IPS DF 6.9 (cell line): ENCODE results near the gene GTF3C5.
"Not testable (repeated sequence)": the region's sequence is repeated elsewhere in the genome, so short reads cannot be mapped to it uniquely, and the experiment has no call there.

ENCODE experiments used
- DNase-seq: peaks from one replicate; pipeline ENCODE4 v3.0.0-alpha.2; 2013; ENCODE audit warnings: low read depth, low spot score
- H3K27ac ChIP-seq: one replicate; pipeline ENCODE4 v1.5.1; 2013; ENCODE audit warnings: low read length, control low read depth
- H3K27me3 ChIP-seq: 2 replicates; pipeline ENCODE4 v1.6.1; 2013; ENCODE audit warnings: mild to moderate bottlenecking, low read length; ENCODE audit not compliant: control insufficient read depth, insufficient read depth
- H3K36me3 ChIP-seq: 2 replicates; pipeline ENCODE4 v1.6.1; 2013; ENCODE audit warnings: low read length; ENCODE audit not compliant: control insufficient read depth, insufficient read depth
- H3K4me1 ChIP-seq: 2 replicates; pipeline ENCODE4 v1.6.1; 2013; ENCODE audit warnings: low read length; ENCODE audit not compliant: control insufficient read depth, insufficient read depth
- H3K4me3 ChIP-seq: 2 replicates; pipeline ENCODE4 v1.5.1; 2013; ENCODE audit warnings: mild to moderate bottlenecking, low read length
- H3K9me3 ChIP-seq: 2 replicates; pipeline ENCODE4 v1.6.1; 2013; ENCODE audit warnings: low read length, inconsistent platforms; ENCODE audit not compliant: control insufficient read depth, insufficient read depth
- WGBS: extraction: QIAGEN DNeasy Blood & Tissue Kit; methylation state at CpG from one replicate; pipeline ENCODE4 v1.1.7; 2013; ENCODE audit warnings: mixed read lengths, missing lambda C conversion rate; ENCODE audit not compliant: insufficient read length, insufficient coverage; 5-methylcytosine and 5-hydroxymethylcytosine counted together

Gene GTF3C5

DNA sequence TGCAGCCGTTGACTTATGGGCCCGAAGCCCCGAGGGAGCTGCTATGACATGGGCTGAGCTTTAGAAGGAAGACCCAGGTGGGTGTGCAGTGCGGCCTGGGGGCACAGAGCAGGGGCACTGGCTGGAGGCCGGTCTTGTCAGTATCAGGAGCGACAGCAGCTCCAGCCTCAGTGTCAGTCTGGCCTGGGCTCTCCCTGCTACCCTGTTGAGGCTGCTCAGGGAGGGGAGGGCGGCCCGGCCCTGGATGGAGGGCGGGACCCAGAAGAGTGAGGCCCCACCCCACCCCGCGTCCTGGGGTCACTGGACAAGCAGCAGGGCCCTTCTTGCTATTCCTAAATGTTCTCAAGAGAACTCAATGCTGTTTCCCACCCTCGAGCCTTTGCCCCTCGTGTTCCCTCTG lies 34.3 kb upstream of the GTF3C5 start:
- H3K36me3 ChIP-seq: no peaks in the 10 kb centered on the region
- no peak overlapping the region for H3K4me3 ChIP-seq
- DNase-seq: no peak
- no CpG with 5 or more reads among the region's 13 CpGs for whole genome bisulfite sequencing
- H3K9me3 ChIP-seq: no peaks in the 10 kb centered on the region
- peaks cover 4% of the 10 kb centered on the region; the same call in 1 of the 2 replicates for H3K4me1 ChIP-seq
- H3K27me3 ChIP-seq: no peaks in the 10 kb centered on the region
- no peak overlapping the region for H3K27ac ChIP-seq

DNA sequence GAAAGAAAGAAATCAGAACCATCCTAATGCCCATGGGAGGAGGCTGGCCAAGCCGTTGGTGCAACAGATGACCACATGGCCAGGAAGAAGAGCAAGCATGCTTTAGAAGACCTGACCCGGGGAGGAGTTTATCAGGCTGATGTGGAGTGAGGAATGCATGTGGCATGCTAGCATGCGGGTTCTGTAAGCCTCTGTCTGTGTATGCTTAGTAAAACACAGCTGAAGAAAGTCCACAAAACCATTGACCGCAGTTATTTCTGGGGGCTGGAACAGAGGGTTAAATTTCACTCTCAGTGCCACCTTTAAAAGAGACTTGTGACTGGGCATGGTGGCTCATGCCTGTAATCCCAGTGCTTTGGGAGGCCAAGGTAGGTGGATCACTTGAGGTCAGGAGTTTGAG lies 33.2 kb upstream of the GTF3C5 start:
- no peak for DNase-seq
- H3K4me1 ChIP-seq: peaks cover 4% of the 10 kb centered on the region; the same call in 1 of the 2 replicates
- no CpG with 5 or more reads among the region's 4 CpGs for WGBS
- H3K27ac ChIP-seq: no peak overlapping the region
- no peaks in the 10 kb centered on the region for H3K36me3 ChIP-seq
- no peaks in the 10 kb centered on the region for H3K9me3 ChIP-seq
- H3K27me3 ChIP-seq: peaks cover 2% of the 10 kb centered on the region; the same call in 1 of the 2 replicates
- no peak overlapping the region for H3K4me3 ChIP-seq

DNA sequence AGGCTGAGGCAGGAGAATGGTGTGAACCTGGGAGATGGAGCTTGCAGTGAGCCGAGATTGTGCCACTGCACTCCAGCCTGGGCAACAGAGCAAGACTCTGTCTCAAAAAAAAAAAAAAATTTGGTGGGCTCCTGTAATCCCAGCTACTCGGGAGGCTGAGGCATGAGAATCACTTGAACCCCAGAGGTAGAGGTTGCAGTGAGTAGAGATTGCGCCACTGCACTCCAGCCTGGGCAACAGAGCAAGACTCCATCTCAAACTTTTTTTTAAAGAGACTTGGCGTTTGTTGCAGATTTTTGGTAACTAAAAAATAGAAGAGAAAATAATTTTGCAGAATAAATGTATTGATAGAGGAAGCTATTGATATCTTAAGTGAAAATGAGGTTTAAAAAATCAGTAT lies 32.6 kb upstream of the GTF3C5 start:
- not testable (repeated sequence) for H3K27me3 ChIP-seq, H3K4me3 ChIP-seq, H3K4me1 ChIP-seq, H3K27ac ChIP-seq, DNase-seq, H3K9me3 ChIP-seq, H3K36me3 ChIP-seq
- WGBS: no CpG with 5 or more reads among the region's 4 CpGs

DNA sequence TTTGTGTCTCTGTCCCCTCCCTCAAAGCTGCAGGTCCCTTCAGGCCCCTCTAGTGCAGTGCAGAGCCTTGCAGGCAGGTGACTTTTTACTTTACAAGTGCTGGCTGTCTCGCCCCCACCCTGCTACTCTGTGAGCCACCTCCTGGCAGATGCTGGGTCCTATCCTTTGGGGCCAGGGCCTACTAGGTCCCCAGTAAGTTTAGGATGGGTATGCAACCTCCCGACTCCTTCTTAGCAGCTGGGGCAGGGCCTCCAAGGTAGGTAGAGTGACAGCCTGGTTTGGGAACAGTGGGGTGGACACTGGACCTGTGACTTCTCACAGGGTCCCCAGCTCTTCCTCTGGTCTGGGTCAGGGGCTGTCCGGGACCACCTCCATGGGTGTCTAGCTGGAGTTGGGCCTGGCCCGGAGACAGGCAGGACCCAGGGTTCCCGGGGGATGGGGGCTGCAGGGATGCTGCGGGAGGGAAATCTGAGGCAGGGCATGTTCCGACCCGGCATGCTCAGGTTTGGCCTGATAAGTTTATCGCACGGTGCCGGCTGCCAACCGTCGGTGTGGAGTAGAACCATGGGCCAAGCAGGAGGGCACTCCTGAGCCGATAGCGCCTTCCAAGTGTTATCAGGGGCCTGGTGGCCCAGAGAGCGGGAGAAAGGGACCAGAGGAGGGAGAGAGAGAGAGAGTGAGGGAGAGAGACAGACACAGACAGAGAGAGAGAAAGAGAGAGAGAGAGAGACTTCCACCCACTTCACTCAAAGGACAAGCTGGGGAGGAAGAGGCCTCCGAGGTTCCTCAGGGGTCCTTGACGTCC lies 31.8 kb upstream of the GTF3C5 start:
- H3K4me1 ChIP-seq: peaks cover 12% of the 10 kb centered on the region
- no peak for DNase-seq
- H3K4me3 ChIP-seq: no peak overlapping the region
- peaks cover 4% of the 10 kb centered on the region; the same call in 1 of the 2 replicates for H3K27me3 ChIP-seq
- no peaks in the 10 kb centered on the region for H3K9me3 ChIP-seq
- no peak overlapping the region for H3K27ac ChIP-seq
- WGBS: no CpG with 5 or more reads among the region's 18 CpGs
- H3K36me3 ChIP-seq: no peaks in the 10 kb centered on the region

DNA sequence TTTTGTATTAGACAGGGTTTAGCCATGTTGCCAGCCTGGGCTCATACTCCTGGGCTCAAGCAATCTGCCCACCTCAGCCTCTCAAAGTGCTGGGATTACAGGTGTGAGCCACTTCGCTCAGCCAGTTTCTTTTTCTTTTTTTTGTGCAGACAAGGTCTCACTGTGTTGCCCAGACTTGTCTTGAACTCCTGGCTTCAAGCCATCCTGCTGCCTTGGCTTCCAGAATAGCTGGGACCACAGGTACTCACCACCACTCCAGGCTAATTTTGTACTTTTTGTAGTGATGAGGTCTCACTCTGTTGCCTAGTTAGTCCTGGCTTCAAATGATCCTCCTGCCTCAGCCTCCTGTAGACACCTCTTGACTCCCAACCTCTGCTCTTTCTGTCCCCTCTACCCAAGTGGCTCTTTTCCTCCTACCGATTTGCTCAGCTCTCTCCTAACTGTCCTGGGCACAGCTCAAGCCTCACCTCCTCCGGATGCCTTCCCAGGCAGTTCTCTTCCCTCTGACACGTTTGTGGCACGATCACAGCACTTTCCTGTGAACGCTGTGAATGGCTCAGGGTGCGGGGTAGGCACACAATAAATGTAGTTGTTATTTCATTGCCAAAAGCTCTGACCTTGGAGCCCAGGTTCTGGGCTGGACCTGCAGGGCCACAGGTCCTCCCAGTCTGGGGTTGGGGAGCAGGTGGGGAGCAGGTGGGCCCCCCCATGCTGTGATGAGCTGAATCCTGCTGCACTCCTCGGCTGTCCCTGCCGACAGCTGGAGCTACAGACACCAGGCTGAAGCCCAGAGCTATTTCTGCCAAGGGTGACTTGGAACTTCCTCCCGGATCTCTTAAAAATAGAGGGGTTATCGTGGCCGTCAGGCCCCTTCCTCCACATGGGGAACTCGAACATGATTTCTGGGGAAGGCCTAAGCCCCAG lies 28.4 kb upstream of the GTF3C5 start:
- Histone ChIP-seq H3K4me3 (no peak overlapping the region), H3K4me1 (peaks cover 14% of the 10 kb centered on the region), H3K9me3 (no peaks in the 10 kb centered on the region), H3K36me3 (no peaks in the 10 kb centered on the region), H3K27ac (no peak overlapping the region), H3K27me3 (peaks cover 4% of the 10 kb centered on the region; the same call in 1 of the 2 replicates)
- no CpG with 5 or more reads among the region's 13 CpGs for WGBS
- DNase-seq: no peak

DNA sequence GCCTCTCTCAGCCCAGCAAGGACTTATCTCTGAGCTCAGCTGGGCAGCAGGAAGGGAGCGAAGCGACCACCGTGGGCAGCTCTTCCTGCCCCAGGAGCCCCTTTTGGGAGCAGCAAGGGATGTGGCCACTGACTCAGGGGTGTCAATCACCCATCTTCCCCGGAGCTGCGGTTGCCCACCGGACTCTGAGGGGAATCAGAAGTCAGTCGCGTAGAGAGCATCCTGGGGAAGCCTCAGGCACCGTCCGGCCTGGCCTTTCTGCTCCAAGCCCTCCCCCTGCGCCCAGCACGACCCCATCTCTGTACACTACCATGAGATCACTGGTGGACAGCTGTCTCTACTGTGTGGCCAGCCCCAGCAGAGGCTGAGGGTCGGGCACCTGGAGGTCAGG lies 27.7 kb upstream of the GTF3C5 start:
- H3K36me3 ChIP-seq: no peaks in the 10 kb centered on the region
- no peak overlapping the region for H3K4me3 ChIP-seq
- H3K27me3 ChIP-seq: peaks cover 4% of the 10 kb centered on the region; the same call in 1 of the 2 replicates
- no peaks in the 10 kb centered on the region for H3K9me3 ChIP-seq
- DNase-seq: no peak
- H3K27ac ChIP-seq: no peak overlapping the region
- no CpG with 5 or more reads among the region's 13 CpGs for WGBS
- peaks cover 14% of the 10 kb centered on the region for H3K4me1 ChIP-seq

DNA sequence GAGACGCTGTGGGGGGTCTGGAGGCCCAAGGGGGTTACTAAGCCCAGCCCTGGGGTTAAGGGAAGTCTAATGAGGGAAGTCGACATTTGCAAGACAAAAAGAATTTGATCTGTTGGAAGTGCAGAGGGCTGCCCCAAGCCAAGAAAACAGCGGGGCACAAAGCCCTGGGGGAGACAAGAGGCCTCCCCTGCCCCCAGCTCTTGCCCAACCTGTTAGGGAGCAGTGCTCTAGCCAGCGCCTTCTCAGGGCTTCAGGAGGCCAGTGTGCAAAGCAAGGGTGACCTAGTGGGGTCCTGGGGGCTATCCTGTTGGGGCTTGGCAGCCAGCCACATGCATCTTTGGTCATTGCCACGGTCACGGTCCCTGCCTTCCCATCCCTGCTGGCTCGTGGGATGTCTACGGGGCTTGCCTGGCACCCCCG lies 27.1 kb upstream of the GTF3C5 start:
- no peak for DNase-seq
- H3K27ac ChIP-seq: no peak overlapping the region

DNA sequence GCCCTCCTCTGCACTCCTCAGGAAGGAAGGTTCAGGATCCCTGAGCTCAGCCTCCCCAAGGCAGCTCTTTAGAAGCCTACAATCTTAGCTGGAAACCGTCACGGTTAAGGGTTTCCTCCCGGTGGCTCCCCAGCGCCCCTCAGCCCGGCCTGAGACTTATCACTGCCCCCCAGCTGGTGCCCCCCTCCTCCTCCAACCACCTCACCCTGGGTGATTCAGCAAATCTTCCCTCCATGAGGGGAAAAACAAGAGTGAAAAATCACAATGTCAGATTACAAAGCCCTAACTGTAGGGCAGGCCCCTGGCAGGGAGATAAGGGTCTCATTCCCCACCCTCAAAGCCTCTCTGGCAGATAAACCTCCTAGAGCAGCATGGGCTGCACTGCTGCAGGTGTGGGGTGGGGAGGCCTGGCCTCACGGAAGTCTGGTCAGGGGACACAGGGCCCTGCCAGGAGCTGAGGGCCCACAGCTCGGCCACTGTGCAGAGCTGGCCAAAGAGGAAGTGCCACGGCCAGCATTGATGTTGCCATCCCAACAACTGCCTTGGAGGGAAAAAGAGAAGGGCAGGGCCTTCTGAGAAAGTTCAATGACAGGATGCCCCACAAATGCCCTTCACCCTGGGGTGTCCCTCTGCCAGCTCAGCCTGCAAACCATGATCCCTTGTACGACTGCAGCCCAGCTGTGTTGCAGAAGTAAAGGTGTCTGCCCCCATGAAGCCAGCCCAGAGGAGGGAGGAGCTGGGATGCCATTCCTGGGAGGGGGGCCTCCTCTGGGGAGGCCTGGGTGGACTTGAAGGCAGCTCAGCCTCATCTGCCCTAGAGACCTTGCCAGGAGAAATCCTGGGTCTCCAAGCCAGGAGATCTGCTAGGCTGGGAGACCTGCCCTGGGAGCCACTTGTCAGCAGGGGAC lies 26.5 kb upstream of the GTF3C5 start:
- no peak overlapping the region for H3K27ac ChIP-seq
- WGBS: no CpG with 5 or more reads among the region's 9 CpGs
- H3K4me1 ChIP-seq: peaks cover 14% of the 10 kb centered on the region
- peaks cover 4% of the 10 kb centered on the region; the same call in 1 of the 2 replicates for H3K27me3 ChIP-seq
- H3K9me3 ChIP-seq: no peaks in the 10 kb centered on the region
- no peaks in the 10 kb centered on the region for H3K36me3 ChIP-seq
- DNase-seq: no peak
- no peak overlapping the region for H3K4me3 ChIP-seq

More for the DNA sequence above, 27.1 kb upstream of the GTF3C5 start:
- H3K4me1 ChIP-seq: peaks cover 14% of the 10 kb centered on the region
- H3K9me3 ChIP-seq: no peaks in the 10 kb centered on the region
- WGBS: no CpG with 5 or more reads among the region's 9 CpGs
- peaks cover 4% of the 10 kb centered on the region; the same call in 1 of the 2 replicates for H3K27me3 ChIP-seq
- no peaks in the 10 kb centered on the region for H3K36me3 ChIP-seq
- H3K4me3 ChIP-seq: no peak overlapping the region

DNA sequence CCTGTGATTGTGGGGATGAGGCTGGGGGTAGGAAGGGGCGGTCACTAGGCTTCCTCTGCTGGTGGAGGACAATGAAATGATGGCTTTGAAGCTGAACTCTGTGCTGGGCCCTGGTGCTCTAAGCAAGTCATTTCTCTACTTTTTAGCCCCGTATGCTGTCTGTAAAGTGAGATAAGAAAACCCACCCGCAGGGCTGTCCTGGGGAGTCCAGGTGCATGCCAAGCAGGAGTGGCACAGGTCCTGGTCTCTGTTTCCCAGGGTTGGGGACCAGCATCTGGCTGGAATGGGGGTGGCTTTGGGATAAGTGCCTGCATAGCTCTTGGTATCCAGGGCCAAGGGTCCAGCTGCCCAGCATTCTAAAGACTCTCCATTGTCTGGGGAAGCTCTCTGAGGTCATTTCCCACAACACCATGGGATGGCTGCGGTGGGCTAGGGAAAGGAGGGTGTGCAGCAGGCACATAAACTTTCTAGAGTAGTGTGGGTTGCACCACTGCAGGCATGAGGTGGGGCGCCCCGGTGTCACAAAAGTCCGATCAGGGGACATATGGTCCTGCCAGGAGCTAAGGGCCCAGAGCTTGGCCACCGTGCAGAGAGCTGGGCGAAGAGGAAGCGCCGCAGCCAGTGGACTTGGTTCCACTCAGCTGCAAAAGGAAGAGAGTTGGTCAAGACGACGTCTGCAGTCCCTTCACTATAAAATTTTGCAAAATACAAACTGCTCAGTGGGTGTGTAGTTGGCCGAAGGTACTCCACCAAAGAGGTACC lies 25.6 kb upstream of the GTF3C5 start:
- Histone ChIP-seq H3K4me1 (peaks cover 14% of the 10 kb centered on the region), H3K36me3 (no peaks in the 10 kb centered on the region), H3K9me3 (no peaks in the 10 kb centered on the region), H3K27ac (no peak overlapping the region), H3K27me3 (peaks cover 4% of the 10 kb centered on the region; the same call in 1 of the 2 replicates), H3K4me3 (no peak overlapping the region)
- no peak for DNase-seq
- WGBS: no CpG with 5 or more reads among the region's 14 CpGs
